ENCODE data around the gene CCDC88C. TPM values are rescaled to one million over a fixed set of nuclear protein-coding genes. Genes with fewer than 3 reads are reported as not detected.
A peak's percentile ranks its signal among the peaks of the same experiment; 100 is the strongest.
"Not testable (repeated sequence)": the region's sequence is repeated elsewhere in the genome, so short reads cannot be mapped to it uniquely, and the experiment has no call there.

CCDC88C gene
- total RNA-seq, 1 donor from 2014 or later, result 16.4 TPM

GRCh38 chr14:91429385-91429784 is 11.8 kb upstream of the CCDC88C start:
- no peak for TF ChIP-seq CTCF (conservative IDR thresholded peaks at IDR 0.05; ENCODE audit: low read depth, low read length)

GRCh38 chr14:91428931-91429330 is 11.3 kb upstream of the CCDC88C start:
- H3K4me3 ChIP-seq (ENCODE audit: low read depth, low read length); DNase-seq (ENCODE audit: low read depth): not testable (repeated sequence)

More at GRCh38 chr14:91429385-91429784, 11.8 kb upstream of the CCDC88C start:
- H3K4me3 ChIP-seq (ENCODE audit: low read depth, low read length), result no peak overlapping the region
- no peak for DNase-seq (ENCODE audit: low read depth)

DNA sequence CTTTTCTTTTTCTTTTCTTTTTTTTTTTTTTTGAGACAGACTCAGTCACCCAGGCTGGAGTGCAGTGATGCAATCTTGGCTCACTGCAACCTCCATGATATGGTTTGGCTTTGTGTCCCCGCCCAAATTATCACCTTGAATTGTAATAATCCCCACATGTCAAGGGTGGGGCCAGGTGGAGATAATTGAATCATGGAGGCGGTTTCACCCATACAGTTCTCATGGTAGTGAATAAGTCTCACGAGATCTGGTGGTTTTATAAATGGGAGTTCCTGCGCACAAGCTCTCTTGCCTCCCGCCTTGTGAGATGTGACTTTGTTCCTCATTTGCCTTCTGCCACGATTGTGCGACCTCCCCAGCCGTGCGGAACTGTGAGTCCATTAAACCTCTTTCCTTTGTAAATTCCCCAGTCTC is 7.9 kb upstream of the CCDC88C start:
- DNase-seq (ENCODE audit: low read depth); H3K4me3 ChIP-seq (ENCODE audit: low read depth, low read length): not testable (repeated sequence)

DNA sequence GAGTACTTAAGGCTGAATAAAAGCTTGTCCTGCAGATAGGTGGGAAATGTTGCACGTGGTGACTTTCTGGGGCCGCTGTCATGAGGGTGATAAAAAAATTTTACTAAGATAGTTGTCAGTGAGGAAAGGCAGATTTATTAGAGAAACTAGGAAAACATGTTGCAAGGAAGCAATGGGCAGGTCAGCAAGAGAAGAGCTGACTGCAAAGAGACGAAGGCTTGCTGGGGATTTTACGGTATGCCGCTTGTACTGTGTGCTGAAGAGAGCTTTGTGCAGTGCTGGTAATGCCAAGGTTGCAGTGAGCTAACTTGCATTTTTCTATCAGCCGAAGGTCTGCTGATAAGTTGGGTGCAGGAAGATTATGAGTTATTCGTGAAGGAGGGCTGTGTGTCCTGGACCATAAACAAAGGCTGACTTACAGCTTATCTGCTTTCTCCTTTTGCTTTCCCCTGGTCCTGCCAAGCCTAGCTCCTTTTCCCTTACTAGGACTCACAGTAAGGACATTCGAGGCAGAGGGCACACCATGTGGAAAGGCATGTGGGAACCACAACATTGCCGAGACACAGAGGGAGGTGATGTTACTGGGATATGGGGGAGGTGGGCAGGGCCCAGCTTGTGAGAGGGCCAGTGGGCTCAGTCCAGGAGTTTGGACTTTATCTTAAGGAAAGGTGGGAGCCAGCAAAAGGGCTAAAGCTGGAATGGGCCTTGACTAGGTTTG is 7.4 kb upstream of the CCDC88C start:
- no peak for DNase-seq (ENCODE audit: low read depth)
- H3K4me3 ChIP-seq (ENCODE audit: low read depth, low read length), result no peak overlapping the region
- no peak for TF ChIP-seq CTCF (conservative IDR thresholded peaks at IDR 0.05; ENCODE audit: low read depth, low read length)

- no peak for TF ChIP-seq CTCF (conservative IDR thresholded peaks at IDR 0.05; ENCODE audit: low read depth, low read length)
- H3K4me3 ChIP-seq (ENCODE audit: low read depth, low read length), result no peak overlapping the region
- DNase-seq (ENCODE audit: low read depth), result no peak
Observed at GRCh38 chr14:91420686-91421085, 3.1 kb upstream of the CCDC88C start.

GRCh38 chr14:91419451-91419850 is 1.8 kb upstream of the CCDC88C start:
- TF ChIP-seq CTCF (conservative IDR thresholded peaks at IDR 0.05; ENCODE audit: low read depth, low read length), result no peak
- no peak for DNase-seq (ENCODE audit: low read depth)
- no peak overlapping the region for H3K4me3 ChIP-seq (ENCODE audit: low read depth, low read length)

DNA sequence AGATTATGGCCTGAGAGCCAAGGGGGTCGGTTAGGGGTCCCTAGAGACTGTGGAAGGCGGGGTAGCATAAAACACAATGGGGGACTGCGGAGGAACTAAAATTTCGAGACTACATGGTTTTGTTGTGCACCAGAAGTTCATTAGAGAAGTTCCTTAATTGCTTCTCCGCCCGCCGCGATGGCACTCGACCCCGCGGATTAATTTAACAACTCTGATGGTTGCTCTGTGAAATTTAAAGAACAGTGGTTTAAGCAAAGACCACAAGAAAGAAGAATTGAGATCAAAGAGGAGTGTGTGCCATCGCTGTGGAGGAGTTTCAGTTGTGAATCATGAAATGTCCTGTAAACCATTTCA is 1.4 kb upstream of the CCDC88C start:
- TF ChIP-seq CTCF (conservative IDR thresholded peaks at IDR 0.05; ENCODE audit: low read depth, low read length), result no peak
- DNase-seq (ENCODE audit: low read depth), result no peak
- no peak overlapping the region for H3K4me3 ChIP-seq (ENCODE audit: low read depth, low read length)

- DNase-seq (ENCODE audit: low read depth), result no peak
- peak overlapping the region; percentile 74 for H3K4me3 ChIP-seq (ENCODE audit: low read depth, low read length)
Observed at GRCh38 chr14:91418387-91419043, 895 bp upstream of the CCDC88C start.

More at GRCh38 chr14:91418387-91419043, 895 bp upstream of the CCDC88C start:
- TF ChIP-seq CTCF (conservative IDR thresholded peaks at IDR 0.05; ENCODE audit: low read depth, low read length), result peak; percentile 91
